Cardiac septum (tissue), 1 donor: Measurements from ENCODE around the gene ARIH1. TPM values are rescaled to one million over a fixed set of nuclear protein-coding genes. Genes with fewer than 3 reads are reported as not detected.

Source experiments
- DNase-seq: peaks from one replicate; pipeline ENCODE4 v3.0.0-alpha.2; 2020; ENCODE audit warnings: low spot score
- intact Hi-C: fragments of 100-400 bp; cut with DNase I; formaldehyde crosslinking; loops from one replicate; pipeline ENCODE4 v1.14.0; 2022
- total RNA-seq: library from RNA; stranded (reverse); fragmentation: NEBNext Ultra II Directional; extraction: Animal tissue kit (Norgen Biotek cat#: 25700); gene quantifications from one replicate; pipeline ENCODE4 v1.2.1, GENCODE V29; 2021
- donor health status: DM: no; HTN: no; CAD: no.

The ARIH1 gene
- total RNA-seq, 1 donor from 2014 or later = 182 TPM

GRCh38 chr15:72482275-72482674 is 8.1 kb downstream of the ARIH1 start:
- intact Hi-C loops = no loop called here
- DNase-seq = no peak

- intact Hi-C loops = no loop called here
- no peak for DNase-seq
These were observed 9.1 kb downstream of the ARIH1 start for GRCh38 chr15:72483279-72483678.

GRCh38 chr15:72486144-72486543 is 12.0 kb downstream of the ARIH1 start:
- no peak for DNase-seq
- intact Hi-C loops = no loop called here

- intact Hi-C loops = no loop called here
- DNase-seq = no peak
These were observed 13.1 kb downstream of the ARIH1 start for GRCh38 chr15:72487070-72487797.

GRCh38 chr15:72488558-72488957 is 14.4 kb downstream of the ARIH1 start:
- no peak for DNase-seq
- intact Hi-C loops = no loop called here

- no peak for DNase-seq
- intact Hi-C loops = no loop called here
These were observed 15.9 kb downstream of the ARIH1 start for GRCh38 chr15:72489943-72490554.

- intact Hi-C loops = no loop called here
- no peak for DNase-seq
These were observed 17.6 kb downstream of the ARIH1 start for GRCh38 chr15:72491768-72492167.

GRCh38 chr15:72492733-72493132 is 18.6 kb downstream of the ARIH1 start:
- intact Hi-C loops = no loop called here
- DNase-seq = no peak

- DNase-seq = no peak
- intact Hi-C loops = no loop called here
These were observed 19.1 kb downstream of the ARIH1 start for GRCh38 chr15:72493220-72493619.

GRCh38 chr15:72495007-72495406 is 20.9 kb downstream of the ARIH1 start:
- intact Hi-C loops = no loop called here
- no peak for DNase-seq

- no peak for DNase-seq
- intact Hi-C loops = no loop called here
These were observed 22.7 kb downstream of the ARIH1 start for GRCh38 chr15:72496783-72497182.

GRCh38 chr15:72497402-72497801 is 23.3 kb downstream of the ARIH1 start:
- DNase-seq = no peak
- intact Hi-C loops = no loop called here

- DNase-seq = no peak
- intact Hi-C loops = no loop called here
These were observed 28.2 kb downstream of the ARIH1 start for GRCh38 chr15:72502220-72502809.

- intact Hi-C loops = no loop called here
- DNase-seq = no peak
These were observed 29.0 kb downstream of the ARIH1 start for GRCh38 chr15:72503147-72503546.

GRCh38 chr15:72507402-72508092 is 33.4 kb downstream of the ARIH1 start:
- no peak for DNase-seq
- intact Hi-C loops = no loop called here

GRCh38 chr15:72509484-72509883 is 35.4 kb downstream of the ARIH1 start:
- intact Hi-C loops = no loop called here
- no peak for DNase-seq

- intact Hi-C loops = no loop called here
- no peak for DNase-seq
These were observed 37.4 kb downstream of the ARIH1 start for GRCh38 chr15:72511536-72511935.

GRCh38 chr15:72515591-72516389 is 41.7 kb downstream of the ARIH1 start:
- intact Hi-C loops = no loop called here

GRCh38 chr15:72516777-72517176 is 42.6 kb downstream of the ARIH1 start:
- intact Hi-C loops = no loop called here
- no peak for DNase-seq

More at GRCh38 chr15:72515591-72516389, 41.7 kb downstream of the ARIH1 start:
- DNase-seq = no peak

GRCh38 chr15:72521682-72522081 is 47.6 kb downstream of the ARIH1 start:
- intact Hi-C loops = no loop called here
- no peak for DNase-seq
